GM12865 (cell line): ENCODE measurements around the gene ZSCAN31.
"Not testable (repeated sequence)": the region's sequence is repeated elsewhere in the genome, so short reads cannot be mapped to it uniquely, and the experiment has no call there.

Experiments used
- DNase-seq: peaks from one replicate; pipeline ENCODE4 v3.0.0; 2010; ENCODE audit warnings: low read depth
- H3K4me3 ChIP-seq: 2 replicates; pipeline ENCODE4 v1.5.1; 2011; ENCODE audit warnings: mild to moderate bottlenecking, low read depth, low read length, control low read depth
- CTCF ChIP-seq: IDR thresholded peaks from 2 replicates; pipeline ENCODE4 v1.5.1; 2011; ENCODE audit warnings: low read length, control low read depth, low read depth, inconsistent platforms; ENCODE audit not compliant: insufficient read depth; ENCODE audit errors: missing control alignments

The ZSCAN31 gene

GRCh38 chr6:28373925-28374324 lies 38.0 kb upstream of the ZSCAN31 start:
- no peak for DNase-seq
- TF ChIP-seq CTCF: no peak

GRCh38 chr6:28371706-28372451 lies 35.9 kb upstream of the ZSCAN31 start:
- no peak overlapping the region for H3K4me3 ChIP-seq
- peak; percentile 55 for DNase-seq
- no peak for TF ChIP-seq CTCF

More at GRCh38 chr6:28373925-28374324, 38.0 kb upstream of the ZSCAN31 start:
- no peak overlapping the region for H3K4me3 ChIP-seq

- H3K4me3 ChIP-seq: no peak overlapping the region
- no peak for DNase-seq
- no peak for TF ChIP-seq CTCF
Observed at GRCh38 chr6:28371280-28371679, 35.3 kb upstream of the ZSCAN31 start.

GRCh38 chr6:28370440-28370839 lies 34.5 kb upstream of the ZSCAN31 start:
- DNase-seq: no peak
- no peak overlapping the region for H3K4me3 ChIP-seq
- no peak for TF ChIP-seq CTCF

GRCh38 chr6:28369463-28369862 lies 33.5 kb upstream of the ZSCAN31 start:
- no peak for TF ChIP-seq CTCF

GRCh38 chr6:28368522-28368921 lies 32.6 kb upstream of the ZSCAN31 start:
- DNase-seq: peak; percentile 52
- TF ChIP-seq CTCF: no peak

More at GRCh38 chr6:28369463-28369862, 33.5 kb upstream of the ZSCAN31 start:
- H3K4me3 ChIP-seq: no peak overlapping the region
- no peak for DNase-seq

GRCh38 chr6:28365590-28365989 lies 29.6 kb upstream of the ZSCAN31 start:
- not testable (repeated sequence) for H3K4me3 ChIP-seq, DNase-seq

More at GRCh38 chr6:28368522-28368921, 32.6 kb upstream of the ZSCAN31 start:
- no peak overlapping the region for H3K4me3 ChIP-seq
